Endothelial cell (in vitro differentiated cells): Measurements from ENCODE around the gene ATP5PD. TPM values are rescaled to one million over a fixed set of nuclear protein-coding genes. Genes with fewer than 3 reads are reported as not detected.

ENCODE experiments used
- DNase-seq: peaks from one replicate; pipeline ENCODE4 v3.0.0; 2021; ENCODE audit warnings: low spot score
- H3K27ac Mint-ChIP-seq: one replicate; pipeline ENCODE4 v1.8.0; 2021; ENCODE audit warnings: mixed read lengths, inconsistent platforms; ENCODE audit not compliant: unreplicated experiment
- H3K27me3 Mint-ChIP-seq: one replicate; pipeline ENCODE4 v1.8.0; 2021; ENCODE audit warnings: mild to moderate bottlenecking, moderate library complexity, mixed read lengths, inconsistent platforms; ENCODE audit not compliant: unreplicated experiment
- H3K36me3 Mint-ChIP-seq: one replicate; pipeline ENCODE4 v1.8.0; 2021; ENCODE audit warnings: mild to moderate bottlenecking, low read depth, mixed read lengths, inconsistent platforms; ENCODE audit not compliant: unreplicated experiment
- H3K4me1 Mint-ChIP-seq: one replicate; pipeline ENCODE4 v1.8.0; 2021; ENCODE audit warnings: mild to moderate bottlenecking, mixed read lengths, inconsistent platforms; ENCODE audit not compliant: unreplicated experiment
- H3K4me3 Mint-ChIP-seq: one replicate; pipeline ENCODE4 v1.8.0; 2021; ENCODE audit warnings: mild to moderate bottlenecking, mixed read lengths, inconsistent platforms; ENCODE audit not compliant: unreplicated experiment
- H3K9me3 Mint-ChIP-seq: one replicate; pipeline ENCODE4 v1.8.0; 2021; ENCODE audit warnings: mixed read lengths, inconsistent platforms; ENCODE audit not compliant: unreplicated experiment
- total RNA-seq: library from RNA; stranded (reverse); fragmentation: NEBNext Ultra II Directional; extraction: Animal tissue kit (Norgen Biotek cat#: 25700); gene quantifications from one replicate; pipeline ENCODE4 v1.2.1, GENCODE V29; 2021; ENCODE audit not compliant: unreplicated experiment
- TF ChIP-seq, protein P1 (sequence below): fragments of 200-600 bp; sonication (generic); IDR thresholded peaks from one replicate; pipeline ENCODE4 v1.5.0; 2021; ENCODE audit warnings: antibody characterized with exemption; ENCODE audit not compliant: unreplicated experiment

Gene ATP5PD
- total RNA-seq, 1 donor from 2014 or later: 179 TPM

DNA sequence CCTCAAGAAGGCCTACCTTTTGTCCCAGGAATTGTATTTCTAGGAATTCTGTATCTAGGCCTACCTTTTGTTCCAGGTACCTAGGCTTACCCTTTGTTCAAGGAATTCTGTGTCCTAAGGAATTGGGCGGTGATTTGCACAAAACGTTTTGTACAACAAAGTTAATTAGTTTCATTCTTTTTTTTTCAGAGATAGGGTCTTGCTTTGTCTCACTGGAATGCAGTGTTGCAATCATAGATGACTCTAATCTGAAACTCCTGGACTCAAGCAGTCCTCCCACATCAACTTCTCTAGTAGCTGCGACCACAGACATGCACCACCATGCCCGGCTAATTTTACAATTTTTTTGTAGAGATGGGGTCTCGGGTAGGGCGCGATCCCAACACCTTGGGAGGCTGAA, 52.3 kb downstream of the ATP5PD start:
- DNase-seq: no peak
- Mint-ChIP-seq H3K9me3 (no peaks in the 10 kb centered on the region), H3K36me3 (peaks cover 5% of the 10 kb centered on the region), H3K4me1 (peaks cover 18% of the 10 kb centered on the region), H3K4me3 (peak overlapping the region; percentile 25), H3K27ac (no peak overlapping the region), H3K27me3 (no peaks in the 10 kb centered on the region)
- TF ChIP-seq, protein P1, sequence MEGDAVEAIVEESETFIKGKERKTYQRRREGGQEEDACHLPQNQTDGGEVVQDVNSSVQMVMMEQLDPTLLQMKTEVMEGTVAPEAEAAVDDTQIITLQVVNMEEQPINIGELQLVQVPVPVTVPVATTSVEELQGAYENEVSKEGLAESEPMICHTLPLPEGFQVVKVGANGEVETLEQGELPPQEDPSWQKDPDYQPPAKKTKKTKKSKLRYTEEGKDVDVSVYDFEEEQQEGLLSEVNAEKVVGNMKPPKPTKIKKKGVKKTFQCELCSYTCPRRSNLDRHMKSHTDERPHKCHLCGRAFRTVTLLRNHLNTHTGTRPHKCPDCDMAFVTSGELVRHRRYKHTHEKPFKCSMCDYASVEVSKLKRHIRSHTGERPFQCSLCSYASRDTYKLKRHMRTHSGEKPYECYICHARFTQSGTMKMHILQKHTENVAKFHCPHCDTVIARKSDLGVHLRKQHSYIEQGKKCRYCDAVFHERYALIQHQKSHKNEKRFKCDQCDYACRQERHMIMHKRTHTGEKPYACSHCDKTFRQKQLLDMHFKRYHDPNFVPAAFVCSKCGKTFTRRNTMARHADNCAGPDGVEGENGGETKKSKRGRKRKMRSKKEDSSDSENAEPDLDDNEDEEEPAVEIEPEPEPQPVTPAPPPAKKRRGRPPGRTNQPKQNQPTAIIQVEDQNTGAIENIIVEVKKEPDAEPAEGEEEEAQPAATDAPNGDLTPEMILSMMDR: no peak

DNA sequence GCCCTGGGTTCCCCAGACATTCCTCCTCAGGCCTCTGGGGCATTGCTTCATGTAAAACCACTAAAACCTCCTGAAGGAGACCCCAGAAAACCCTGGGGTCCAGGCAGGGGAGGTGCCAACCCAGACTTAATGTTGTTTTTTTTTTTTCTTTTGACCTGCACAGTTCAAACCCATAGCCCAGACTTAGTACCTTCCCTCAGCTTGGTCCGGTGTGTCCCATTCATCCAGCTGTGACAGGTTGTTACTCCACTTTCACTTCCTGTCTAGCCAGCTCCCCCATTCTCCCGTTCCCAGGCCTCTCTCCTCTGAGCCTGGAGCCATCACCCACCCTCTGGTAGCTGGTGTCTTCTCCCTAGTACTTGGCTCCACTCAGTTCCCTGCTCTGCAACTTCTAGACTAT, 54.5 kb downstream of the ATP5PD start:
- Mint-ChIP-seq H3K36me3 (peaks cover 5% of the 10 kb centered on the region), H3K9me3 (no peaks in the 10 kb centered on the region), H3K27me3 (no peaks in the 10 kb centered on the region), H3K4me3 (no peak overlapping the region), H3K27ac (no peak overlapping the region), H3K4me1 (peaks cover 20% of the 10 kb centered on the region)
- no peak for DNase-seq
- TF ChIP-seq, protein P1: no peak

DNA sequence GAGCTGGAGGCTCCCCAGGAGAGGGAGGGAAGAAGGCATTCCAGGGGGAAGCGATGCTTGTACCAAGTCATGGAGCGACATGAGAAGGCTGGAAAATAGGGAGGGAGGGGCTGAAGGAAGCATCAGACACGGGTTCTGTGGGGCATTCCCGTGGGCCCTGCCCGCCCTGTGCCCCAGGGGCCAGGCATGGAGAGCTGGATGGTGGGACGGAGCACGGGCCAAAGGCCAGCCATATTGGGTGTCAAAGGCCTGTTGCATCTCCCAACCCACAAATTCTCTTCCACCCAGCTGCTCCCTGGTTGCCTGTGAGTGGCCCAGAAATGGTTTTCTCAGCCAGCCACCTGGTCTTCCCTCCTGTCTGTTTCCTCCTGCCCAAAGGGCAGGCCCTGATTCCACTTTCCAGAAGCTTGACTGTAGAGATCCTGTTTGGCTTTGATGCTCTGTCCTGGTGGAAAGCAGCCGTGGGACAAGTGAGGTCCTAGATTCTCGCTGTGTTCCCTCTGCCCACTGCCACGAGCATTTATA, 56.1 kb downstream of the ATP5PD start:
- Mint-ChIP-seq H3K9me3 (no peaks in the 10 kb centered on the region), H3K4me3 (no peak overlapping the region), H3K27me3 (peaks cover 2% of the 10 kb centered on the region), H3K36me3 (peaks cover 5% of the 10 kb centered on the region), H3K27ac (peak overlapping the region; percentile 30), H3K4me1 (peaks cover 22% of the 10 kb centered on the region)
- DNase-seq: no peak
- TF ChIP-seq, protein P1: no peak

Other genes with a start within 250 kb of the ATP5PD start
- gene GRIN2C, start 187.1 kb downstream of the ATP5PD start, total RNA-seq: 0.74 TPM
- 22.1 TPM for gene FDXR, start 174.0 kb downstream of the ATP5PD start, total RNA-seq
- gene FADS6, start 153.3 kb downstream of the ATP5PD start, total RNA-seq: not detected
- gene USH1G, start 123.7 kb downstream of the ATP5PD start, total RNA-seq: 0.18 TPM
- not detected for gene OTOP2, start 122.7 kb downstream of the ATP5PD start, total RNA-seq
- not detected for gene OTOP3, start 111.1 kb downstream of the ATP5PD start, total RNA-seq
- gene HID1, start 74.2 kb downstream of the ATP5PD start, total RNA-seq: 157 TPM
- 33.2 TPM for gene CDR2L, start 59.3 kb downstream of the ATP5PD start, total RNA-seq
- gene MRPL58, start 34.3 kb downstream of the ATP5PD start, total RNA-seq: 16.2 TPM
- gene KCTD2, start 256 bp upstream of the ATP5PD start, total RNA-seq: 33.5 TPM
- 50.9 TPM for gene SLC16A5, start 41.0 kb upstream of the ATP5PD start, total RNA-seq
- gene ARMC7, start 63.0 kb upstream of the ATP5PD start, total RNA-seq: 43.4 TPM
- gene NT5C, start 84.8 kb upstream of the ATP5PD start, total RNA-seq: 13.5 TPM
- gene JPT1, start 107.5 kb upstream of the ATP5PD start, total RNA-seq: 115 TPM
- 657 TPM for gene SUMO2, start 136.0 kb upstream of the ATP5PD start, total RNA-seq
- gene NUP85, start 158.7 kb upstream of the ATP5PD start, total RNA-seq: 83.9 TPM
- 60.8 TPM for gene GGA3, start 214.6 kb upstream of the ATP5PD start, total RNA-seq
- gene MRPS7, start 214.9 kb upstream of the ATP5PD start, total RNA-seq: 63.4 TPM
- 15.7 TPM for gene MIF4GD, start 224.3 kb upstream of the ATP5PD start, total RNA-seq
- 2.9 TPM for gene SLC25A19, start 242.5 kb upstream of the ATP5PD start, total RNA-seq